Vagina (tissue), 2 donors: Measurements from ENCODE around the gene MRPL52.

Experiments
- CTCF ChIP-seq, 3 experiments: fragments of 450-650 bp in 2 of 3; fragments of 200-600 bp in 1 of 3; sonication (generic) in 1 of 3; IDR thresholded peaks; one replicate each; pipeline ENCODE4 v1.5.1; 2017 to 2019; ENCODE audit warnings: antibody characterized with exemption in 3 of 3, mild to moderate bottlenecking in 2 of 3, moderate library complexity in 2 of 3
- POLR2A ChIP-seq, 2 donors: fragments of 450-650 bp; IDR thresholded peaks; one replicate each; pipeline ENCODE4 v1.6.1; 2017; ENCODE audit warnings: antibody characterized with exemption in 2 of 2, mild to moderate bottlenecking in 2 of 2, moderate library complexity in 2 of 2
- POLR2AphosphoS5 ChIP-seq, 2 donors: sonication (generic); formaldehyde crosslinking; IDR thresholded peaks; one replicate each; pipeline ENCODE4 v1.9.0; 2017; ENCODE audit warnings: antibody characterized with exemption in 2 of 2, mild to moderate bottlenecking in 2 of 2, low read depth in 1 of 2; ENCODE audit not compliant: insufficient read depth in 1 of 2

- TF ChIP-seq POLR2A (IDR thresholded peaks at IDR 0.05) (no peak), CTCF (IDR thresholded peaks at IDR 0.05) (peak; percentile 66 to 95 (median 89)), POLR2AphosphoS5 (IDR thresholded peaks at IDR 0.05; ENCODE audit: insufficient read depth in 1 of 2, low read depth in 1 of 2) (peak in 1 of 2 donors; percentile 73)
Measured at GRCh38 chr14:22872033-22872832, 42.5 kb downstream of the MRPL52 start.
